Brain pericyte (primary cell): ENCODE data around the gene LTB4R2.

ENCODE experiments used
- DNase-seq: peaks from one replicate; pipeline ENCODE4 v3.0.0-alpha.2; 2012; ENCODE audit warnings: low read depth, low spot score

The LTB4R2 gene

GRCh38 chr14:24299255-24300191 lies 10.4 kb upstream of the LTB4R2 start, which contains the start of the genes DHRS1 and NOP9:
Gene DHRS1 (minus strand): TSS chr14:24299780. CDS start chr14:24299106, 674 bp downstream.
Gene NOP9 (plus strand): TSS chr14:24299850. CDS start chr14:24299955, 105 bp downstream.
- peak; percentile 47 for DNase-seq

- no peak for DNase-seq
Observed at GRCh38 chr14:24300326-24300980, 9.5 kb upstream of the LTB4R2 start.

GRCh38 chr14:24304019-24304387 lies 5.9 kb upstream of the LTB4R2 start:
- no peak for DNase-seq

- no peak for DNase-seq
Observed at GRCh38 chr14:24307156-24307574, 2.8 kb upstream of the LTB4R2 start.

- DNase-seq = no peak
Observed at GRCh38 chr14:24307575-24308341, 2.2 kb upstream of the LTB4R2 start, which contains the start of gene CIDEB. Gene CIDEB (minus strand): TSS chr14:24307977. CDS start chr14:24307858, 119 bp downstream.

- no peak for DNase-seq
Observed at GRCh38 chr14:24308342-24309124, 1.4 kb upstream of the LTB4R2 start.

- DNase-seq = no peak
Observed at GRCh38 chr14:24310265-24310645, 315 bp downstream of the LTB4R2 start.

GRCh38 chr14:24310646-24311604 lies 985 bp downstream of the LTB4R2 start, which contains the start of gene LTB4R:
Gene LTB4R (plus strand): TSS chr14:24311502. CDS start chr14:24315652, 4,150 bp downstream.
- DNase-seq = no peak

GRCh38 chr14:24311837-24312615 lies 2.1 kb downstream of the LTB4R2 start:
- no peak for DNase-seq

GRCh38 chr14:24312736-24313507 lies 3.0 kb downstream of the LTB4R2 start:
- no peak for DNase-seq

- DNase-seq = no peak
Observed at GRCh38 chr14:24313913-24314312, 4.0 kb downstream of the LTB4R2 start.

GRCh38 chr14:24314377-24315193 lies 4.6 kb downstream of the LTB4R2 start:
- no peak for DNase-seq

- no peak for DNase-seq
Observed at GRCh38 chr14:24315243-24315806, 5.4 kb downstream of the LTB4R2 start.

GRCh38 chr14:24315807-24316596 lies 6.1 kb downstream of the LTB4R2 start:
- no peak for DNase-seq

GRCh38 chr14:24316597-24316950 lies 6.6 kb downstream of the LTB4R2 start:
- no peak for DNase-seq
